GM19438 (cell line): Measurements from ENCODE around the gene ARMC8.

ENCODE experiments used
- ATAC-seq: cut with Tn5 transposase; IDR thresholded peaks from one replicate; pipeline ENCODE4 v1.9.1; 2021; ENCODE audit warnings: low read depth; ENCODE audit not compliant: unreplicated experiment

Gene ARMC8

GRCh38 chr3:138338244-138338643 is 151.1 kb downstream of the ARMC8 start:
- ATAC-seq = no peak

- ATAC-seq = no peak
Observed at GRCh38 chr3:138338811-138339210, 151.7 kb downstream of the ARMC8 start.

- ATAC-seq = no peak
Observed at GRCh38 chr3:138340511-138340910, 153.4 kb downstream of the ARMC8 start.

GRCh38 chr3:138344754-138345153 is 157.7 kb downstream of the ARMC8 start:
- no peak for ATAC-seq
